HepG2 (cell line): ENCODE results near the gene ACSM2A. TPM values are rescaled to one million over a fixed set of nuclear protein-coding genes. Genes with fewer than 3 reads are reported as not detected.

Experiments
- ATAC-seq: fragments of 200-7000 bp; cut with Tn5 transposase; 3 replicates; pipeline ENCODE4 v1.9.1; 2020; ENCODE audit warnings: mild to moderate bottlenecking, moderate library complexity
- BruUV-seq: library from RNA; stranded (reverse); fragments of 400-500 nt; replicated peaks from 2 replicates; lab custom pipeline; 2021; lab: Mats Ljungman, UMichigan
- CTCF ChIA-PET: fragments of 300-600 bp; formaldehyde crosslinking; extraction: SDS; loops from one replicate; lab custom pipeline; 2021; ENCODE audit warnings: low total read pairs, inconsistent platforms, low intra/inter-chr PET ratio; lab: Yijun Ruan, JAX
- POLR2A ChIA-PET: fragments of 350-600 bp; sonication (Branson Sonifier 250); formaldehyde crosslinking; loops from one replicate; lab custom pipeline; 2020; ENCODE audit warnings: antibody characterized with exemption, inconsistent platforms; lab: Yijun Ruan, JAX
- DNase-seq: peaks from one replicate; pipeline ENCODE4 v3.0.0-alpha.2; 2015; ENCODE audit warnings: low spot score
- FAIRE-seq: peaks from 3 replicates; lab custom pipeline; 2011; peaks lifted over from hg19 to GRCh38; lab: Jason Lieb, UNC
- H2AFZ ChIP-seq: one replicate; pipeline ENCODE4 v1.6.1; 2011; ENCODE audit warnings: low read length, inconsistent platforms
- H3K27ac ChIP-seq: fragments of 300-600 bp; 3 replicates; pipeline ENCODE4 v1.8.0; 2011; ENCODE audit warnings: mixed run types, mild to moderate bottlenecking, mixed read lengths, low read length, inconsistent platforms; ENCODE audit not compliant: insufficient read depth; ENCODE audit errors: extremely low read length
- H3K27me3 ChIP-seq, 2 experiments: fragments of 200-600 bp in 1 of 2; 2 replicates in 1 of 2; 3 replicates in 1 of 2; pipeline versions ENCODE4 v1.6.0 to v1.8.0; 2011; ENCODE audit warnings: low read length in 2 of 2, mild to moderate bottlenecking in 2 of 2, moderate library complexity in 2 of 2, inconsistent platforms in 1 of 2; ENCODE audit not compliant: insufficient read depth in 2 of 2, control insufficient read depth in 1 of 2
- H3K36me3 ChIP-seq, 2 experiments: fragments of 200-600 bp in 1 of 2; replicated peaks in 1 of 2; 2 replicates in 1 of 2; 3 replicates in 1 of 2; pipeline versions ENCODE4 v1.5.1 to v1.8.0; 2011; ENCODE audit warnings: low read length in 2 of 2, inconsistent platforms in 1 of 2; ENCODE audit not compliant: insufficient read depth in 2 of 2, control insufficient read depth in 1 of 2
- H3K4me1 ChIP-seq: 2 replicates; pipeline ENCODE4 v1.5.1; 2012; ENCODE audit warnings: low read length, inconsistent platforms; ENCODE audit not compliant: insufficient read depth
- H3K4me2 ChIP-seq: 2 replicates; pipeline ENCODE4 v1.6.0; 2011; ENCODE audit warnings: low read depth, low read length, inconsistent platforms
- H3K4me3 ChIP-seq, 3 experiments: fragments of 200-600 bp in 1 of 3; sonication (generic), shearing (Covaris generic) in 1 of 3; replicated peaks in 1 of 3; 2 replicates each; pipeline ENCODE4 v1.5.1; 2011 to 2016; ENCODE audit warnings: low read length in 3 of 3, inconsistent platforms in 2 of 3, low read depth in 2 of 3, mild to moderate bottlenecking in 2 of 3, control low read depth in 1 of 3, mixed read lengths in 1 of 3; ENCODE audit not compliant: insufficient read depth in 1 of 3
- H3K79me2 ChIP-seq: one replicate; pipeline ENCODE4 v1.6.1; 2011; ENCODE audit warnings: low read length, inconsistent platforms; ENCODE audit not compliant: insufficient read depth
- H3K9ac ChIP-seq: 2 replicates; pipeline ENCODE4 v1.6.0; 2011; ENCODE audit warnings: mild to moderate bottlenecking, low read depth, low read length, inconsistent platforms; ENCODE audit not compliant: insufficient read depth
- H3K9me3 ChIP-seq: 2 replicates; pipeline ENCODE4 v1.5.1; 2012; ENCODE audit warnings: mild to moderate bottlenecking, low read length
- H4K20me1 ChIP-seq: 2 replicates; pipeline ENCODE4 v1.6.0; 2011; ENCODE audit warnings: inconsistent platforms, mild to moderate bottlenecking, low read length, moderate library complexity; ENCODE audit not compliant: insufficient read depth
- JUN ChIP-seq: sonication (generic); formaldehyde crosslinking; IDR thresholded peaks from 2 replicates; pipeline ENCODE4 v1.4.0; 2020; ENCODE audit warnings: mild to moderate bottlenecking, missing genetic modification reagents
- KAT8 ChIP-seq: IDR thresholded peaks from 2 replicates; pipeline ENCODE4 v1.6.1; 2016; ENCODE audit warnings: missing genetic modification reagents, missing compliant biosample characterization
- MEF2D ChIP-seq: sonication (generic); formaldehyde crosslinking; IDR thresholded peaks from 2 replicates; pipeline ENCODE4 v1.5.1; 2020; ENCODE audit warnings: mild to moderate bottlenecking, missing genetic modification reagents
- TCF7L2 ChIP-seq: IDR thresholded peaks from 2 replicates; pipeline ENCODE4 v1.6.1; 2011; ENCODE audit warnings: mild to moderate bottlenecking, low read depth, low read length, moderate library complexity
- ZBTB26 ChIP-seq: IDR thresholded peaks from 2 replicates; pipeline ENCODE4 v1.6.1; 2016; ENCODE audit warnings: missing compliant biosample characterization, missing genetic modification reagents, borderline replicate concordance
- ZBTB42 ChIP-seq: sonication (generic); formaldehyde crosslinking; IDR thresholded peaks from 2 replicates; pipeline ENCODE4 v1.5.0; 2020; ENCODE audit warnings: mild to moderate bottlenecking, missing genetic modification reagents
- ZFP90 ChIP-seq: sonication (generic); formaldehyde crosslinking; IDR thresholded peaks from 2 replicates; pipeline ENCODE4 v1.8.0; 2022; ENCODE audit warnings: missing genetic modification reagents, mild to moderate bottlenecking, inconsistent platforms, borderline replicate concordance
- WGBS: methylation state at CpG from one replicate; pipeline ENCODE4 v1.1.6; 2017; ENCODE audit warnings: low lambda C conversion rate; 5-methylcytosine and 5-hydroxymethylcytosine counted together
- in situ Hi-C: cut with HindIII; loops from 2 replicates; pipeline ENCODE4 v1.10.0; 2017; ENCODE audit warnings: low pct_unique_long_range_greater_than_20kb; ENCODE audit not compliant: extremely low pct_ligation_motif_present
- intact Hi-C: fragments of 100-400 bp; cut with micrococcal nuclease; formaldehyde crosslinking; loops from one replicate; pipeline ENCODE4 v1.10.0; 2022; ENCODE audit not compliant: unreplicated experiment
- polyA plus RNA-seq, 8 experiments: library from polyadenylated mRNA; depleted of rRNA in 3 of 8; stranded (reverse) in 7 of 8; unstranded in 1 of 8; fragments of >200 nt; fragmentation: Illumina TruSeq in 4 of 8; extraction: Trizol in 4 of 8; gene quantifications; 2 replicates each; pipeline versions ENCODE4 v1.2.1 to v1.2.3, GENCODE V29; 2011 to 2016; ENCODE audit warnings: low read depth in 4 of 8, missing spikeins in 1 of 8, mixed read lengths in 1 of 8; ENCODE audit not compliant: insufficient read depth in 1 of 8
- total RNA-seq, 5 experiments: library from RNA; depleted of rRNA; stranded (reverse); fragments of >200 nt; fragmentation: Illumina TruSeq; extraction: Trizol; gene quantifications; 2 replicates each; pipeline ENCODE4 v1.2.3, GENCODE V29; 2016; ENCODE audit warnings: low read depth in 1 of 5
- TF ChIP-seq, protein P1 (sequence below): sonication (generic); formaldehyde crosslinking; IDR thresholded peaks from 2 replicates; pipeline ENCODE4 v1.8.1; 2023; ENCODE audit warnings: mild to moderate bottlenecking, inconsistent platforms, moderate library complexity, missing genetic modification reagents, borderline replicate concordance
- TF ChIP-seq, protein P2 (sequence below): sonication (generic); formaldehyde crosslinking; IDR thresholded peaks from 2 replicates; pipeline ENCODE4 v1.8.1; 2023; ENCODE audit warnings: mild to moderate bottlenecking, moderate library complexity, missing genetic modification reagents
- TF ChIP-seq, protein P3 (sequence below): sonication (generic); formaldehyde crosslinking; IDR thresholded peaks from 2 replicates; pipeline ENCODE4 v1.8.1; 2022; ENCODE audit warnings: low read depth, mild to moderate bottlenecking, missing genetic modification reagents
- TF ChIP-seq, protein P4 (sequence below): IDR thresholded peaks from 2 replicates; pipeline ENCODE4 v1.6.1; 2016

ACSM2A gene
- total and polyA plus RNA-seq, 2 of the 13 experiments (the other 11 are each of a cell fraction or from before 2014, with no cell fraction given): 11.4 to 16.3 TPM

DNA sequence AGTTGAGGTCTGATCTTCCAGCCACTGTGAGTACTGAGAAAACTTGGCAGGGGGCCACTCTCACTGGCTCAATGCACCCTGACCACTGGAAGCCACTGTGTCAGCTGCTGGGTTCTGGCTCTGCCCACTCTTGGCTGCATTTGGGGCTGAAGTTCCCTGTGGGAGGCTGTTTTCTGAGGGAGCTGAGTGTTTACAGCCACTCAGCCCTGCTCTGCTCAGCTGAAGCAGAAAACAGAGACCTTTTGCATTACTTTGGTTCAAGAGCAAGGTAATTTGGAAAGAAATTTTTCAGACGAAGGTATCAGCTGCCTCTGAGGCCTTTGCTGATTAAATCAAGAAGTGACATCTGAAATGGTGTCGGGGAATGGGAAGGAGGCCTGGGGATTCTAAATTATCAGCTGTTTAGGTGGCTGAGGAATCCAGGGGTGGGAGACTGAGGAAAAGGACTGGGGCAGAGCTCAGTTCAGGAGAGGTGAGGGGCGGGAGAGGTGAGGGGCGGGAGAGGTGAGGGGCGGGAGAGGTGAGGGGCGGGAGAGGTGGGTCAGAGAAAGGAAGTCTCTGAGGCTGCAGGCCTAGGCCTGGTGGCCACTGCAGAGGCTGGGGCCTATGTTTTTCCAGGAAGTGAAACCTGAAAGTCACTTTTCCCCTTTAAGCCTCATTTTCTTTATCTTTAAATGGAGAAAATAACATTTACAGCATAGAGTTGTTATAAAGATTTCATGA is 41.8 kb upstream of the ACSM2A start, which contains the start of gene ACSM5 (continued):
- TF ChIP-seq, protein P1, sequence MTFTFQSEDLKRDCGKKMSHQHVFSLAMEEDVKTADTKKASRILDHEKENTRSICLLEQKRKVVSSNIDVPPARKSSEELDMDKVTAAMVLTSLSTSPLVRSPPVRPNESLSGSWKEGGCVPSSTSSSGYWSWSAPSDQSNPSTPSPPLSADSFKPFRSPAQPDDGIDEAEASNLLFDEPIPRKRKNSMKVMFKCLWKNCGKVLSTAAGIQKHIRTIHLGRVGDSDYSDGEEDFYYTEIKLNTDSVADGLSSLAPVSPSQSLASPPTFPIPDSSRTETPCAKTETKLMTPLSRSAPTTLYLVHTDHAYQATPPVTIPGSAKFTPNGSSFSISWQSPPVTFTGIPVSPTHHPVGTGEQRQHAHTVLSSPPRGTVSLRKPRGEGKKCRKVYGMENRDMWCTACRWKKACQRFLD: 0 out of 2 replicates have a peak, but pooled peaks have one; percentile 37
- peak; percentile 34; the same call in 1 of the 2 replicates for TF ChIP-seq MEF2D (CRISPR knock-in tag)
- TF ChIP-seq ZFP90 (CRISPR knock-in tag): no peak
- TF ChIP-seq JUN: no peak

GRCh38 chr16:20410121-20410723 is 41.1 kb upstream of the ACSM2A start:
- H3K27ac ChIP-seq: peak overlapping the region; percentile 79
- no peaks in the 10 kb centered on the region for H3K27me3 ChIP-seq
- no peaks in the 10 kb centered on the region for H4K20me1 ChIP-seq
- peak overlapping the region; percentile 61 for H3K9ac ChIP-seq
- ChIA-PET CTCF (no interaction called here), POLR2A (interaction anchor here (0.9 to 1.6 kb wide), 5 partner anchors 9 to 24 kb away, joined by 3 to 8 read pairs (median 4); no protein-coding TSS in a partner anchor)
- WGBS: 86% methylated on average over 6 of the region's 6 CpGs
- DNase-seq (no peak), ATAC-seq (no peak), FAIRE-seq (no peak)
- TSS peak; percentile 78 for BruUV-seq
- H3K4me3 ChIP-seq: peak overlapping the region in 1 of 3 experiments; percentile 47; a peak in 1 of 6 replicates
- H3K79me2 ChIP-seq: no peaks in the 10 kb centered on the region
- H2AFZ ChIP-seq: no peak overlapping the region
- peaks cover 47% of the 10 kb centered on the region for H3K4me1 ChIP-seq
- H3K36me3 ChIP-seq: no peaks in the 10 kb centered on the region
- in situ Hi-C loops (no loop called here), intact Hi-C loops (no loop called here)
- peak overlapping the region; percentile 79 for H3K4me2 ChIP-seq
- H3K9me3 ChIP-seq: no peaks in the 10 kb centered on the region
- TF ChIP-seq, protein P2, sequence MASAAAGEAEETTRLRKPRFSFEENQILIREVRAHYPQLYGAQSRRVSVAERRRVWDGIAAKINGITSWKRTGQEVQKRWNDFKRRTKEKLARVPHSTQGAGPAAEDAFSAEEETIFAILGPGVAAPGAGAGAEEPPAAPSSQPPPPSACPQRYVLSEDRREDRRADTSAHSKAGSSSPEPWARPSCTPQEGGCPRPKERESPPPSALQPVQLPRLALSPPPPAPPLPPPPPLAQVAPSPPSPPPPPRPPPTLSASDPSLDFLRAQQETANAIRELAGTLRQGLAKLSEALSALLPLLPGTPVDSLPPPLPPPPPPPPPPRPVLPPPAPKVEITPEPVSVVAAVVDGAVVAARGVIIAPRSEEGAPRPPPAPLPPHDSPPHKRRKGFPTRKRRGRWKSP: no peak
- TF ChIP-seq TCF7L2 (no peak), ZBTB26 (CRISPR knock-in tag) (0 out of 2 replicates have a peak, but pooled peaks have one; percentile 17), KAT8 (0 out of 2 replicates have a peak, but pooled peaks have one; percentile 13), ZBTB42 (CRISPR knock-in tag) (0 out of 2 replicates have a peak, but pooled peaks have one; percentile 10)
- TF ChIP-seq, protein P3, sequence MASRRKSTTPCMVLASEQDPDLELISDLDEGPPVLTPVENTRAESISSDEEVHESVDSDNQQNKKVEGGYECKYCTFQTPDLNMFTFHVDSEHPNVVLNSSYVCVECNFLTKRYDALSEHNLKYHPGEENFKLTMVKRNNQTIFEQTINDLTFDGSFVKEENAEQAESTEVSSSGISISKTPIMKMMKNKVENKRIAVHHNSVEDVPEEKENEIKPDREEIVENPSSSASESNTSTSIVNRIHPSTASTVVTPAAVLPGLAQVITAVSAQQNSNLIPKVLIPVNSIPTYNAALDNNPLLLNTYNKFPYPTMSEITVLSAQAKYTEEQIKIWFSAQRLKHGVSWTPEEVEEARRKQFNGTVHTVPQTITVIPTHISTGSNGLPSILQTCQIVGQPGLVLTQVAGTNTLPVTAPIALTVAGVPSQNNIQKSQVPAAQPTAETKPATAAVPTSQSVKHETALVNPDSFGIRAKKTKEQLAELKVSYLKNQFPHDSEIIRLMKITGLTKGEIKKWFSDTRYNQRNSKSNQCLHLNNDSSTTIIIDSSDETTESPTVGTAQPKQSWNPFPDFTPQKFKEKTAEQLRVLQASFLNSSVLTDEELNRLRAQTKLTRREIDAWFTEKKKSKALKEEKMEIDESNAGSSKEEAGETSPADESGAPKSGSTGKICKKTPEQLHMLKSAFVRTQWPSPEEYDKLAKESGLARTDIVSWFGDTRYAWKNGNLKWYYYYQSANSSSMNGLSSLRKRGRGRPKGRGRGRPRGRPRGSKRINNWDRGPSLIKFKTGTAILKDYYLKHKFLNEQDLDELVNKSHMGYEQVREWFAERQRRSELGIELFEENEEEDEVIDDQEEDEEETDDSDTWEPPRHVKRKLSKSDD: no peak
- TF ChIP-seq, protein P4, sequence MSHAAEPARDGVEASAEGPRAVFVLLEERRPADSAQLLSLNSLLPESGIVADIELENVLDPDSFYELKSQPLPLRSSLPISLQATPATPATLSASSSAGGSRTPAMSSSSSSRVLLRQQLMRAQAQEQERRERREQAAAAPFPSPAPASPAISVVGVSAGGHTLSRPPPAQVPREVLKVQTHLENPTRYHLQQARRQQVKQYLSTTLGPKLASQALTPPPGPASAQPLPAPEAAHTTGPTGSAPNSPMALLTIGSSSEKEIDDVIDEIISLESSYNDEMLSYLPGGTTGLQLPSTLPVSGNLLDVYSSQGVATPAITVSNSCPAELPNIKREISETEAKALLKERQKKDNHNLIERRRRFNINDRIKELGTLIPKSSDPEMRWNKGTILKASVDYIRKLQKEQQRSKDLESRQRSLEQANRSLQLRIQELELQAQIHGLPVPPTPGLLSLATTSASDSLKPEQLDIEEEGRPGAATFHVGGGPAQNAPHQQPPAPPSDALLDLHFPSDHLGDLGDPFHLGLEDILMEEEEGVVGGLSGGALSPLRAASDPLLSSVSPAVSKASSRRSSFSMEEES: no peak
